Endothelial cell of umbilical vein (primary cell): ENCODE measurements around the gene ATP8B3.

Experiments used
- EZH2 ChIP-seq: IDR thresholded peaks from 2 replicates; pipeline ENCODE4 v1.6.1; 2012; ENCODE audit warnings: borderline replicate concordance, low read depth, mild to moderate bottlenecking, moderate library complexity, low read length, inconsistent platforms; ENCODE audit not compliant: severe bottlenecking
- GATA2 ChIP-seq: IDR thresholded peaks from 2 replicates; pipeline ENCODE4 v1.7.0; 2011; ENCODE audit warnings: low read depth, mild to moderate bottlenecking, moderate library complexity, mixed read lengths, low read length; ENCODE audit not compliant: insufficient read length, insufficient read depth
- MAX ChIP-seq: IDR thresholded peaks from 2 replicates; pipeline ENCODE4 v1.6.1; 2011; ENCODE audit not compliant: insufficient read depth, insufficient read length
- MYC ChIP-seq: IDR thresholded peaks from one replicate; pipeline ENCODE4 v1.6.1; 2011; ENCODE audit warnings: mild to moderate bottlenecking, low read depth, low read length
- POLR2A ChIP-seq: IDR thresholded peaks from 2 replicates; pipeline ENCODE4 v1.6.1; 2012; ENCODE audit warnings: low read depth, mild to moderate bottlenecking, control low read depth, low read length
- POLR2AphosphoS5 ChIP-seq: IDR thresholded peaks from 2 replicates; pipeline ENCODE4 v1.6.1; 2012; ENCODE audit warnings: low read depth, mild to moderate bottlenecking, control low read depth, low read length, moderate library complexity; ENCODE audit not compliant: insufficient read depth
- TF ChIP-seq, protein P1 (sequence below), 2 donors: IDR thresholded peaks; 1 replicate in 1 of 2; 2 replicates in 1 of 2; pipeline ENCODE4 v1.5.1; 2011; ENCODE audit warnings: low read length in 2 of 2, mild to moderate bottlenecking in 2 of 2, moderate library complexity in 2 of 2, control low read depth in 1 of 2, inconsistent platforms in 1 of 2, low read depth in 1 of 2; ENCODE audit not compliant: insufficient read depth in 1 of 2; ENCODE audit errors: extremely low read depth in 1 of 2

DNA sequence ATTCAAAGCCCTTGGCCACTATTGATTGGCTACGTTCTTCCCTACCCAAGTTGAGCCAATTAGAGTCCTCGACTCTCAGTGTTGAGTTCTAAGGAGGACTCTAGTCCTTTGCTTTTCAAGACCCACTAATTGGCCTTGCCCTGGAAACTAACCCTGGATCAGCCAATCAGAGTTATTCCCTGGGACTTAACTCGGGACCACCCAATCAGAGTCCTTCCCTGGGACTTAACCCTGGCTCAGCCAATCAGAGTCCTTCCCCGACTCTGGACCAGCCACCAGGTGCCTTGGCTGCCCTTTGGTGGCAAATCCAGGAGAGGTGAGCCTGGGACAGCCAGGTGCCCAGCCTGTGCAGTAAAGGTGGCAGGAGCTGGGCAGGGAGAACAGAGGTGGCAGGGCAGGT, 28.7 kb downstream of the ATP8B3 start:
- TF ChIP-seq POLR2A = no peak
- TF ChIP-seq, protein P1, sequence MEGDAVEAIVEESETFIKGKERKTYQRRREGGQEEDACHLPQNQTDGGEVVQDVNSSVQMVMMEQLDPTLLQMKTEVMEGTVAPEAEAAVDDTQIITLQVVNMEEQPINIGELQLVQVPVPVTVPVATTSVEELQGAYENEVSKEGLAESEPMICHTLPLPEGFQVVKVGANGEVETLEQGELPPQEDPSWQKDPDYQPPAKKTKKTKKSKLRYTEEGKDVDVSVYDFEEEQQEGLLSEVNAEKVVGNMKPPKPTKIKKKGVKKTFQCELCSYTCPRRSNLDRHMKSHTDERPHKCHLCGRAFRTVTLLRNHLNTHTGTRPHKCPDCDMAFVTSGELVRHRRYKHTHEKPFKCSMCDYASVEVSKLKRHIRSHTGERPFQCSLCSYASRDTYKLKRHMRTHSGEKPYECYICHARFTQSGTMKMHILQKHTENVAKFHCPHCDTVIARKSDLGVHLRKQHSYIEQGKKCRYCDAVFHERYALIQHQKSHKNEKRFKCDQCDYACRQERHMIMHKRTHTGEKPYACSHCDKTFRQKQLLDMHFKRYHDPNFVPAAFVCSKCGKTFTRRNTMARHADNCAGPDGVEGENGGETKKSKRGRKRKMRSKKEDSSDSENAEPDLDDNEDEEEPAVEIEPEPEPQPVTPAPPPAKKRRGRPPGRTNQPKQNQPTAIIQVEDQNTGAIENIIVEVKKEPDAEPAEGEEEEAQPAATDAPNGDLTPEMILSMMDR (IDR thresholded peaks at IDR 0.05; ENCODE audit: extremely low read depth in 1 of 2, insufficient read depth in 1 of 2, low read depth in 1 of 2, low read length in 2 of 2) = no peak
- TF ChIP-seq MYC = no peak
- TF ChIP-seq MAX = no peak
- no peak for TF ChIP-seq POLR2AphosphoS5
- no peak for TF ChIP-seq GATA2
- no peak for TF ChIP-seq EZH2
